ENCODE measurements around the gene RPSA.

GRCh38 chr3:39396690-39397089 lies 9.8 kb upstream of the RPSA start:
- TF ChIP-seq CTCF (conservative IDR thresholded peaks at IDR 0.05; ENCODE audit: low read length) (no peak), EZH2phosphoT487 (IDR thresholded peaks at IDR 0.05; ENCODE audit: borderline replicate concordance) (no peak)
